ENCODE data around the gene MCHR1.

DNA sequence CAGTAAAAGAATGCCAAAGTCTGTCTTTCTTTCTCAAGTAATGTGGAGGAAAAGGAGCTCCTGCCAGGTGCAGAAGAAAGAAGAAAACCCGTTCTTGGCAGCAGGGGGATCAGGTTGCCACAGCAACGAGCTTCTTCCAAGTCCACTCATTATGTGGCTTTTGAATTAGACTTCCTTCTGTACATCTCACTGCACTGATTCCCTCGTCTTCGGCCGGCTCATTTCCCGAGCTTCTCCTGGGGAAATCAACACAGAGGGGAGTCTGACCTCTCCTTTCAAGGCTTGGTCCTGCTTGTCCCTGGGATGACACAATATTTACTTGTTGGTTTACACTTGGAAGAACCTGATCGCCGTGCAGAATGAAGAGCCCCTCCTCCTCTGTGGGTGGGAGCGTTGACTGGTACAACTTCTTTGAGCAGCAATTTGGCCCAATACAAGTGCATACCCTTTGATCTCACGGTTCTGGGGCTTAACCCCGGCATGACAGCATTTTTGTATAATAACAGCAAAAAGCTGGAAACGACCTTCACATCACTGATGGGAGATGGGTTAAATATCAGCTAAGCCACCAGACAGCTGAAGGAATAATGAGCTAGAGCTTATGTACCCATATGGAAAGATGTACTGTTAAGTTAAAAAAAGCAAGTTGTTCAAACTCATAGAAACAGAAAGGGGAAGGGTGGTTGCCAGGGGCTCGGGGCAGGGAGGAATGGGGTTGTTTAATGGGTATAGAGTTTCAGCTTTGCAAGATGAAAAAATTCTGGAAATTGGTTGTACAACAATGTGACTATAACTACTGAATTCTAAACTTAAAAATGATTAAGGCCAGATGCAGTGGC is 35.4 kb downstream of the MCHR1 start:
- TF ChIP-seq, protein P1, sequence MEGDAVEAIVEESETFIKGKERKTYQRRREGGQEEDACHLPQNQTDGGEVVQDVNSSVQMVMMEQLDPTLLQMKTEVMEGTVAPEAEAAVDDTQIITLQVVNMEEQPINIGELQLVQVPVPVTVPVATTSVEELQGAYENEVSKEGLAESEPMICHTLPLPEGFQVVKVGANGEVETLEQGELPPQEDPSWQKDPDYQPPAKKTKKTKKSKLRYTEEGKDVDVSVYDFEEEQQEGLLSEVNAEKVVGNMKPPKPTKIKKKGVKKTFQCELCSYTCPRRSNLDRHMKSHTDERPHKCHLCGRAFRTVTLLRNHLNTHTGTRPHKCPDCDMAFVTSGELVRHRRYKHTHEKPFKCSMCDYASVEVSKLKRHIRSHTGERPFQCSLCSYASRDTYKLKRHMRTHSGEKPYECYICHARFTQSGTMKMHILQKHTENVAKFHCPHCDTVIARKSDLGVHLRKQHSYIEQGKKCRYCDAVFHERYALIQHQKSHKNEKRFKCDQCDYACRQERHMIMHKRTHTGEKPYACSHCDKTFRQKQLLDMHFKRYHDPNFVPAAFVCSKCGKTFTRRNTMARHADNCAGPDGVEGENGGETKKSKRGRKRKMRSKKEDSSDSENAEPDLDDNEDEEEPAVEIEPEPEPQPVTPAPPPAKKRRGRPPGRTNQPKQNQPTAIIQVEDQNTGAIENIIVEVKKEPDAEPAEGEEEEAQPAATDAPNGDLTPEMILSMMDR (IDR thresholded peaks at IDR 0.05 in 4 of 5, conservative IDR thresholded peaks at IDR 0.05 in 1 of 5) = no peak
- no peak for TF ChIP-seq POLR2A (IDR thresholded peaks at IDR 0.05)

Data from gastrocnemius medialis (tissue), 4 donors.